Heart left ventricle (tissue), 13 donors: ENCODE measurements around the gene PANK2.

Experiments
- CTCF ChIP-seq, 12 donors: fragments of 200-600 bp; sonication (generic) in 4 of 12; IDR thresholded peaks; one replicate each; pipeline versions ENCODE4 v1.5.0 to v1.8.0; 2018 to 2022; ENCODE audit warnings: antibody characterized with exemption in 12 of 12, mild to moderate bottlenecking in 5 of 12
- POLR2A ChIP-seq, 2 donors: fragments of 450-650 bp; IDR thresholded peaks; one replicate each; pipeline ENCODE4 v1.6.1; 2017; ENCODE audit warnings: antibody characterized with exemption in 2 of 2, mild to moderate bottlenecking in 2 of 2, moderate library complexity in 2 of 2
- donor health status: ischemic (EF 13 %, LVEDD 7.1; RV severe dilation, severe dysfunction).
- donor health status: DM: no; HTN: yes; CAD: no.
- donor health status: DM: no; HTN: no; CAD: no.
- donor health status: ischemic (EF 25% LVEDD 6.9; RV normal size, moderate dysfunction).
- donor health status: ischemic (EF 25% LVEDD 5.7; RV mildly dilated, moderate dysfunction).
- donor health status: ischemic (EF 35%, LVEDD 5.7; RV mildly dilated, moderate dysfunction).
- donor health status: nonischemic (EF 11% LVEDD 7.7; RV severe dilation, severe dysfunction).
- donor health status: DM: yes; HTN: yes; CAD: no.
- donor health status: PGD.
- donor health status: ischemic (EF 29% LVEDD 5.4; RV normal size, mild dysfunction).
- donor health status: nonischemic (EF 23%, LVEDD 6.1; RV moderate dilation, normal function).

GRCh38 chr20:3925113-3925695 lies 36.0 kb downstream of the PANK2 start:
- TF ChIP-seq CTCF (IDR thresholded peaks at IDR 0.05) (no peak), POLR2A (IDR thresholded peaks at IDR 0.05) (no peak)
